Activated T-helper 17 cell treated with anti-CD3 and anti-CD28 coated beads, Interleukin-2, amount 50 U/mL, for 72 hours (primary cell): ENCODE data around the gene GART. TPM values are rescaled to one million over a fixed set of nuclear protein-coding genes. Genes with fewer than 3 reads are reported as not detected.

Experiments
- ATAC-seq: fragments of 150-1000 bp; cut with Tn5 transposase; replicated peaks from 2 replicates; pipeline ENCODE4 v1.10.0; 2021; ENCODE audit warnings: mild to moderate bottlenecking, moderate library complexity
- H3K27ac Mint-ChIP-seq: one replicate; pipeline ENCODE4 v1.8.0; 2022; ENCODE audit warnings: mixed read lengths
- H3K27me3 Mint-ChIP-seq: one replicate; pipeline ENCODE4 v1.8.0; 2022; ENCODE audit warnings: mixed read lengths
- H3K36me3 Mint-ChIP-seq: one replicate; pipeline ENCODE4 v1.8.0; 2022; ENCODE audit warnings: low read depth, mild to moderate bottlenecking, mixed read lengths
- H3K4me1 Mint-ChIP-seq: one replicate; pipeline ENCODE4 v1.8.0; 2022; ENCODE audit warnings: mixed read lengths
- H3K4me3 Mint-ChIP-seq: one replicate; pipeline ENCODE4 v1.8.0; 2022; ENCODE audit warnings: mild to moderate bottlenecking, mixed read lengths
- H3K9me3 Mint-ChIP-seq: one replicate; pipeline ENCODE4 v1.8.0; 2022; ENCODE audit warnings: mixed read lengths
- total RNA-seq, 2 donors: library from RNA; stranded (reverse); gene quantifications; one replicate each; pipeline ENCODE4 v1.2.3, GENCODE V29; 2022

Gene GART
- total RNA-seq, 2 donors from 2014 or later, result 91.9 to 196 TPM

GRCh38 chr21:33544451-33545195, 2.7 kb upstream of the GART start:
- ATAC-seq, result no peak
- peaks cover 87% of the 10 kb centered on the region for H3K36me3 Mint-ChIP-seq
- peak overlapping the region; percentile 99 for H3K4me3 Mint-ChIP-seq
- H3K4me1 Mint-ChIP-seq, result peaks cover 15% of the 10 kb centered on the region
- no peaks in the 10 kb centered on the region for H3K9me3 Mint-ChIP-seq
- H3K27me3 Mint-ChIP-seq, result no peaks in the 10 kb centered on the region
- H3K27ac Mint-ChIP-seq, result peak overlapping the region; percentile 100

- peaks cover 15% of the 10 kb centered on the region for H3K4me1 Mint-ChIP-seq
- H3K4me3 Mint-ChIP-seq, result peak overlapping the region; percentile 99
- no peaks in the 10 kb centered on the region for H3K27me3 Mint-ChIP-seq
- no peak for ATAC-seq
- peaks cover 86% of the 10 kb centered on the region for H3K36me3 Mint-ChIP-seq
- H3K27ac Mint-ChIP-seq, result peak overlapping the region; percentile 100
- H3K9me3 Mint-ChIP-seq, result no peaks in the 10 kb centered on the region
Observed at GRCh38 chr21:33543505-33544129, 1.7 kb upstream of the GART start.

- H3K27ac Mint-ChIP-seq, result peak within 1 kb of the TSS; percentile 100
- peak within 1 kb of the TSS; percentile 99 for H3K4me3 Mint-ChIP-seq
- peak; percentile 96 for ATAC-seq
- no peaks in the 10 kb centered on the region for H3K27me3 Mint-ChIP-seq
- no peaks in the 10 kb centered on the region for H3K9me3 Mint-ChIP-seq
- H3K4me1 Mint-ChIP-seq, result peaks cover 15% of the 10 kb centered on the region
- H3K36me3 Mint-ChIP-seq, result peaks cover 86% of the 10 kb centered on the region
Observed at GRCh38 chr21:33542640-33543504, 955 bp upstream of the GART start, which contains the start of gene SON. Gene SON, plus strand, starts transcription at chr21:33543038. Its CDS starts 55 bp downstream, at chr21:33543093.

- Mint-ChIP-seq H3K4me3 (peak overlapping the region; percentile 99), H3K9me3 (no peaks in the 10 kb centered on the region), H3K27ac (peak overlapping the region; percentile 100), H3K4me1 (peaks cover 22% of the 10 kb centered on the region), H3K27me3 (no peaks in the 10 kb centered on the region), H3K36me3 (peaks cover 86% of the 10 kb centered on the region)
- ATAC-seq, result no peak
Observed at GRCh38 chr21:33541105-33541711, 709 bp downstream of the GART start.

GRCh38 chr21:33540711-33541104, 1.2 kb downstream of the GART start:
- peaks cover 86% of the 10 kb centered on the region for H3K36me3 Mint-ChIP-seq
- H3K4me3 Mint-ChIP-seq, result peak overlapping the region; percentile 99

GRCh38 chr21:33539616-33540015, 2.3 kb downstream of the GART start:
- H3K4me3 Mint-ChIP-seq, result no peak overlapping the region
- peaks cover 92% of the 10 kb centered on the region for H3K36me3 Mint-ChIP-seq
- no peaks in the 10 kb centered on the region for H3K9me3 Mint-ChIP-seq
- H3K27me3 Mint-ChIP-seq, result no peaks in the 10 kb centered on the region
- no peak for ATAC-seq
- no peak overlapping the region for H3K27ac Mint-ChIP-seq
- peaks cover 15% of the 10 kb centered on the region for H3K4me1 Mint-ChIP-seq

More at GRCh38 chr21:33540711-33541104, 1.2 kb downstream of the GART start:
- peaks cover 17% of the 10 kb centered on the region for H3K4me1 Mint-ChIP-seq
- ATAC-seq, result no peak
- peak overlapping the region; percentile 100 for H3K27ac Mint-ChIP-seq
- no peaks in the 10 kb centered on the region for H3K9me3 Mint-ChIP-seq
- no peaks in the 10 kb centered on the region for H3K27me3 Mint-ChIP-seq

GRCh38 chr21:33537212-33537611, 4.7 kb downstream of the GART start:
- H3K4me3 Mint-ChIP-seq, result no peak overlapping the region
- no peaks in the 10 kb centered on the region for H3K27me3 Mint-ChIP-seq
- no peak for ATAC-seq
- H3K9me3 Mint-ChIP-seq, result no peaks in the 10 kb centered on the region
- H3K27ac Mint-ChIP-seq, result peak overlapping the region; percentile 3
- H3K36me3 Mint-ChIP-seq, result peaks cover 92% of the 10 kb centered on the region
- peaks cover 15% of the 10 kb centered on the region for H3K4me1 Mint-ChIP-seq

- Mint-ChIP-seq H3K4me3 (no peak overlapping the region), H3K27ac (peak overlapping the region; percentile 3), H3K9me3 (no peaks in the 10 kb centered on the region), H3K4me1 (no peaks in the 10 kb centered on the region), H3K27me3 (no peaks in the 10 kb centered on the region), H3K36me3 (peaks cover 100% of the 10 kb centered on the region)
- no peak for ATAC-seq
Observed at GRCh38 chr21:33531007-33531406, 10.9 kb downstream of the GART start.

- ATAC-seq, result no peak
- Mint-ChIP-seq H3K27ac (no peak overlapping the region), H3K4me1 (peaks cover 4% of the 10 kb centered on the region), H3K4me3 (no peak overlapping the region), H3K9me3 (no peaks in the 10 kb centered on the region), H3K27me3 (no peaks in the 10 kb centered on the region), H3K36me3 (peaks cover 99% of the 10 kb centered on the region)
Observed at GRCh38 chr21:33522953-33523349, 19.0 kb downstream of the GART start.

GRCh38 chr21:33522297-33522952, 19.5 kb downstream of the GART start:
- Mint-ChIP-seq H3K27me3 (no peaks in the 10 kb centered on the region), H3K36me3 (peaks cover 99% of the 10 kb centered on the region), H3K27ac (no peak overlapping the region), H3K9me3 (no peaks in the 10 kb centered on the region), H3K4me1 (peaks cover 4% of the 10 kb centered on the region), H3K4me3 (no peak overlapping the region)
- ATAC-seq, result no peak

- H3K27ac Mint-ChIP-seq, result no peak overlapping the region
- no peak overlapping the region for H3K4me3 Mint-ChIP-seq
- no peaks in the 10 kb centered on the region for H3K9me3 Mint-ChIP-seq
- H3K36me3 Mint-ChIP-seq, result peaks cover 99% of the 10 kb centered on the region
- ATAC-seq, result no peak
- peaks cover 9% of the 10 kb centered on the region for H3K4me1 Mint-ChIP-seq
- H3K27me3 Mint-ChIP-seq, result no peaks in the 10 kb centered on the region
Observed at GRCh38 chr21:33518899-33519298, 23.0 kb downstream of the GART start.

- H3K4me3 Mint-ChIP-seq, result no peak overlapping the region
- peaks cover 9% of the 10 kb centered on the region for H3K4me1 Mint-ChIP-seq
- H3K9me3 Mint-ChIP-seq, result no peaks in the 10 kb centered on the region
- peak; percentile 42 for ATAC-seq
- H3K36me3 Mint-ChIP-seq, result peaks cover 98% of the 10 kb centered on the region
- H3K27me3 Mint-ChIP-seq, result no peaks in the 10 kb centered on the region
- H3K27ac Mint-ChIP-seq, result peak overlapping the region; percentile 73
Observed at GRCh38 chr21:33514229-33514628, 27.7 kb downstream of the GART start.

GRCh38 chr21:33512481-33512880, 29.4 kb downstream of the GART start:
- ATAC-seq, result no peak
- Mint-ChIP-seq H3K4me1 (peaks cover 5% of the 10 kb centered on the region), H3K27ac (no peak overlapping the region), H3K36me3 (peaks cover 97% of the 10 kb centered on the region), H3K27me3 (no peaks in the 10 kb centered on the region), H3K9me3 (no peaks in the 10 kb centered on the region), H3K4me3 (no peak overlapping the region)

- Mint-ChIP-seq H3K27ac (no peak overlapping the region), H3K9me3 (no peaks in the 10 kb centered on the region), H3K4me3 (no peak overlapping the region), H3K27me3 (no peaks in the 10 kb centered on the region), H3K36me3 (peaks cover 97% of the 10 kb centered on the region), H3K4me1 (peaks cover 5% of the 10 kb centered on the region)
- no peak for ATAC-seq
Observed at GRCh38 chr21:33511639-33512038, 30.3 kb downstream of the GART start.
